ENCODE data around the gene NOSIP.

- no peak for TF ChIP-seq CTCF (conservative IDR thresholded peaks at IDR 0.05; ENCODE audit: low read depth, low read length)
- no peak for TF ChIP-seq RCOR1 (IDR thresholded peaks at IDR 0.05; ENCODE audit: insufficient replicate concordance, low read length)
- TF ChIP-seq RFX5 (IDR thresholded peaks at IDR 0.05; ENCODE audit: low read depth, low read length): no peak
- TF ChIP-seq SMC3 (IDR thresholded peaks at IDR 0.05; ENCODE audit: low read depth, low read length): no peak
- peak; percentile 98 for TF ChIP-seq POLR2A (IDR thresholded peaks at IDR 0.05; ENCODE audit: low read depth, low read length)
- TF ChIP-seq RAD21 (IDR thresholded peaks at IDR 0.05; ENCODE audit: low read length): no peak
- no peak; the same call in 1 of the 2 replicates for TF ChIP-seq MXI1 (IDR thresholded peaks at IDR 0.05; ENCODE audit: borderline replicate concordance, low read depth, low read length)
- TF ChIP-seq USF2 (IDR thresholded peaks at IDR 0.05; ENCODE audit: low read depth, low read length): no peak
- TF ChIP-seq MAFK (IDR thresholded peaks at IDR 0.05; ENCODE audit: low read depth, low read length): no peak
Observed at GRCh38 chr19:49580264-49581006, at the start of gene NOSIP.

Data from IMR-90 (cell line).